T-cell (primary cell): ENCODE data around the gene FOXK2. TPM values are rescaled to one million over a fixed set of nuclear protein-coding genes. Genes with fewer than 3 reads are reported as not detected.
"Not testable (repeated sequence)": the region's sequence is repeated elsewhere in the genome, so short reads cannot be mapped to it uniquely, and the experiment has no call there.

ENCODE experiments used
- ATAC-seq, 4 experiments: fragments of 200-7000 bp in 3 of 4; fragments of 150-1000 bp in 1 of 4; cut with Tn5 transposase; replicated peaks in 1 of 4; 1 replicate in 3 of 4; 2 replicates in 1 of 4; pipeline ENCODE4 v1.10.0; 2021; ENCODE audit warnings: moderate library complexity in 3 of 4, mild to moderate bottlenecking in 2 of 4, moderate number of reproducible peaks in 1 of 4
- CTCF ChIA-PET, 2 donors: fragments of 300-600 bp; sonication (Branson Sonifier 250); formaldehyde crosslinking; loops; one replicate each; lab custom pipeline; 2022; ENCODE audit warnings: antibody characterized with exemption in 2 of 2; lab: Charles Lee
- POLR2A ChIA-PET, 2 donors: fragments of 300-600 bp; sonication (Branson Sonifier 250); formaldehyde crosslinking; loops; one replicate each; lab custom pipeline; 2022; ENCODE audit warnings: antibody characterized with exemption in 2 of 2; lab: Charles Lee
- DNase-seq, 35 experiments: peaks; one replicate each; pipeline versions ENCODE4 v3.0.0 to v3.0.0-alpha.2; 2013 to 2023
- H3K27ac ChIP-seq: one replicate; pipeline ENCODE4 v1.5.1; 2013; ENCODE audit warnings: low read length
- H3K27me3 ChIP-seq, 2 experiments: replicated peaks in 1 of 2; 1 replicate in 1 of 2; 2 replicates in 1 of 2; pipeline versions ENCODE4 v1.6.1 to v1.7.0; 2013; ENCODE audit warnings: low read length in 1 of 2, mixed read lengths in 1 of 2; ENCODE audit not compliant: control insufficient read depth in 2 of 2, insufficient read depth in 2 of 2; ENCODE audit errors: extremely low read depth in 1 of 2
- H3K36me3 ChIP-seq, 2 donors: 1 replicate in 1 of 2; 2 replicates in 1 of 2; pipeline versions ENCODE4 v1.6.1 to v1.7.0; 2013; ENCODE audit warnings: low read length in 1 of 2; ENCODE audit not compliant: control insufficient read depth in 2 of 2, insufficient read depth in 1 of 2; ENCODE audit errors: extremely low read depth in 1 of 2
- H3K4me1 ChIP-seq, 2 experiments: 1 replicate in 1 of 2; 2 replicates in 1 of 2; pipeline versions ENCODE4 v1.6.1 to v1.7.0; 2013; ENCODE audit warnings: low read length in 2 of 2, mixed read lengths in 1 of 2; ENCODE audit not compliant: insufficient read depth in 2 of 2, control insufficient read depth in 1 of 2; ENCODE audit errors: extremely low read depth in 1 of 2
- H3K4me3 ChIP-seq, 2 donors: 1 replicate in 1 of 2; 2 replicates in 1 of 2; pipeline versions ENCODE4 v1.5.1 to v1.7.0; 2013; ENCODE audit warnings: mild to moderate bottlenecking in 2 of 2, low read length in 1 of 2, moderate library complexity in 1 of 2; ENCODE audit not compliant: control insufficient read depth in 1 of 2; ENCODE audit errors: extremely low read depth in 1 of 2
- H3K9me3 ChIP-seq: 2 replicates; pipeline ENCODE4 v1.7.0; 2013
- H3K27ac Mint-ChIP-seq, 2 donors: one replicate each; pipeline ENCODE4 v1.8.0; 2020 to 2021; ENCODE audit warnings: mild to moderate bottlenecking in 2 of 2, mixed read lengths in 2 of 2
- H3K27me3 Mint-ChIP-seq, 2 donors: one replicate each; pipeline ENCODE4 v1.8.0; 2021 to 2022; ENCODE audit warnings: mixed read lengths in 2 of 2
- H3K36me3 Mint-ChIP-seq: one replicate; pipeline ENCODE4 v1.8.0; 2021; ENCODE audit warnings: mixed read lengths
- H3K4me1 Mint-ChIP-seq, 3 donors: one replicate each; pipeline ENCODE4 v1.8.0; 2020 to 2022; ENCODE audit warnings: mixed read lengths in 3 of 3, mild to moderate bottlenecking in 1 of 3
- H3K4me3 Mint-ChIP-seq, 3 donors: one replicate each; pipeline ENCODE4 v1.8.0; 2020 to 2022; ENCODE audit warnings: mild to moderate bottlenecking in 3 of 3, mixed read lengths in 3 of 3, moderate library complexity in 3 of 3
- H3K9me3 Mint-ChIP-seq, 3 donors: one replicate each; pipeline ENCODE4 v1.8.0; 2020 to 2022; ENCODE audit warnings: mixed read lengths in 3 of 3
- WGBS: methylation state at CpG from one replicate; pipeline ENCODE4 v1.1.5; 2013; ENCODE audit warnings: missing lambda C conversion rate; ENCODE audit not compliant: insufficient coverage; 5-methylcytosine and 5-hydroxymethylcytosine counted together
- total RNA-seq, 35 experiments: library from RNA in 6 of 35; stranded (reverse) in 6 of 35; fragments of 120-200 nt in 1 of 35; gene quantifications; one replicate each; pipeline versions ENCODE4 v1.2.1 to v1.2.4 and lab custom pipeline; 2013 to 2026

FOXK2 gene
- total RNA-seq, 5 donors from 2014 or later (not counting 1 experiment from before 2014, with no cell fraction given): 45.8 to 65.5 (median 61.9) TPM

GRCh38 chr17:82569621-82570020 lies 50.1 kb downstream of the FOXK2 start:
- Mint-ChIP-seq H3K4me3 (no peak overlapping the region), H3K9me3 (no peaks in the 10 kb centered on the region), H3K36me3 (peaks cover 29% of the 10 kb centered on the region), H3K27me3 (no peaks in the 10 kb centered on the region), H3K4me1 (no peaks in the 10 kb centered on the region), H3K27ac (no peak overlapping the region)
- no peaks in the 10 kb centered on the region for H3K27me3 ChIP-seq
- no peak for ATAC-seq
- 98% methylated on average over 5 of the region's 11 CpGs for WGBS
- H3K4me1 ChIP-seq: no peaks in the 10 kb centered on the region
- peaks cover 16 to 77% of the 10 kb centered on the region in 2 donors for H3K36me3 ChIP-seq
- ChIA-PET POLR2A (interaction anchor here in 1 of 2 donors (0.6 kb wide), 1 partner anchor 431 kb away, joined by 4 read pairs; no protein-coding TSS in a partner anchor), CTCF (interaction anchor here in 1 of 2 donors (0.6 kb wide), 2 partner anchors 9 to 61 kb away, joined by 3 to 4 read pairs; no protein-coding TSS in a partner anchor)
- H3K27ac ChIP-seq: no peak overlapping the region
- H3K9me3 ChIP-seq: no peaks in the 10 kb centered on the region
- no peak overlapping the region for H3K4me3 ChIP-seq
- no peak for DNase-seq

GRCh38 chr17:82570277-82570676 lies 50.7 kb downstream of the FOXK2 start:
- no peak for DNase-seq
- H3K4me1 Mint-ChIP-seq: no peaks in the 10 kb centered on the region
- ChIA-PET POLR2A (no interaction called here), CTCF (no interaction called here)
- H3K9me3 ChIP-seq: no peaks in the 10 kb centered on the region
- H3K27ac Mint-ChIP-seq: no peak overlapping the region
- peaks cover 24% of the 10 kb centered on the region for H3K36me3 Mint-ChIP-seq
- WGBS: 97% methylated on average over 3 of the region's 9 CpGs
- no peak for ATAC-seq
- no peak overlapping the region for H3K4me3 ChIP-seq
- no peaks in the 10 kb centered on the region for H3K9me3 Mint-ChIP-seq
- H3K27ac ChIP-seq: no peak overlapping the region
- H3K36me3 ChIP-seq: peaks cover 16 to 76% of the 10 kb centered on the region in 2 donors
- no peaks in the 10 kb centered on the region for H3K27me3 Mint-ChIP-seq
- H3K27me3 ChIP-seq: no peaks in the 10 kb centered on the region
- H3K4me3 Mint-ChIP-seq: no peak overlapping the region
- H3K4me1 ChIP-seq: no peaks in the 10 kb centered on the region

DNA sequence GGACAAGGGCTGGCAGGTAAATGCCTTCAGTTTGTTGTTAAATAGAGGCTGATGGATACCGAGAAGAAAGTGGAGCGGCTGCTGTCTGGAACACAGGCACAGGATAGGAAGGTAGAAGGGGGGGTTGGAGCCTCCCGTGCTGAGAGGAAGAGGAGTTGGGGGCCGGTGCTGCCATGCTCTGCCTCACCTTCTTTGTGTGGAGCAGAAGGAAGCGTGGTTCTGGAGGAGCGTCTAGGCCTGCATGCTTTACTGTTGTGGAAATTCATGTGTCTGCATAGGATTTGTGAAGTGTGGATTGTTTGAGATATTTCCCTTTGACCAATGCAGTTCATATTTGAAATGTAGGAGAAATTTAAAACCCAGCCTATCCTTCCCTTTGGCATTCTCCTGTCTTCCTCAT lies 52.3 kb downstream of the FOXK2 start:
- no peak overlapping the region for H3K27ac Mint-ChIP-seq
- H3K27me3 Mint-ChIP-seq: no peaks in the 10 kb centered on the region
- H3K4me1 Mint-ChIP-seq: no peaks in the 10 kb centered on the region
- no peaks in the 10 kb centered on the region for H3K9me3 Mint-ChIP-seq
- H3K36me3 Mint-ChIP-seq: peaks cover 22% of the 10 kb centered on the region
- no peak overlapping the region for H3K4me3 Mint-ChIP-seq
- ChIA-PET CTCF (no interaction called here), POLR2A (no interaction called here)
- WGBS: 94% methylated on average over 4 of the region's 6 CpGs
- ATAC-seq (no peak), DNase-seq (no peak)
- Histone ChIP-seq H3K4me1 (no peaks in the 10 kb centered on the region), H3K27ac (no peak overlapping the region), H3K4me3 (no peak overlapping the region), H3K9me3 (no peaks in the 10 kb centered on the region), H3K27me3 (no peaks in the 10 kb centered on the region), H3K36me3 (peaks cover 14 to 75% of the 10 kb centered on the region in 2 donors)

DNA sequence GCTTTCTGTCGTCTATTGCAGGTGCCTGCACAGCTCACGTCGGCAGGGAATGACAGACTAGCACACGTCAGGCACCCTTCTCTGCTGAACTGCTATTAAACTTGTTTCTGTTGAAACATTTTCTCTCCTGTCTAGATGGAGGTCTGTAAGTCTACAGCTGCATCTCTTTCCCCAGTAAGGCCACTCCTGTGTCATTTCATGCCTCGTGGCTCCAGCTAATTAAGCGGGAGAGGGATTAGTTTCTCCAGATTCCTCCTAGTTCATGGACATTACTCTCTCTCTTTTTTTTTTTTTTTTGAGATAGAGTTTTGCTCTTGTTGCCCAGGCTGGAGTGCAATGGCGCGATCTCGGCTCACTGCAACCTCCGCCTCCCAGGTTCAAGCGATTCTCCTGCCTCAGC lies 54.5 kb downstream of the FOXK2 start:
- DNase-seq (no peak), ATAC-seq (no peak)
- H3K27ac ChIP-seq: no peak overlapping the region
- peaks cover 9 to 65% of the 10 kb centered on the region in 2 donors for H3K36me3 ChIP-seq
- no peak overlapping the region for H3K4me3 ChIP-seq
- H3K27me3 ChIP-seq: no peaks in the 10 kb centered on the region
- H3K36me3 Mint-ChIP-seq: peaks cover 22% of the 10 kb centered on the region
- no peaks in the 10 kb centered on the region for H3K27me3 Mint-ChIP-seq
- ChIA-PET CTCF (no interaction called here), POLR2A (interaction anchor here in 1 of 2 donors (0.7 to 0.9 kb wide), 2 partner anchors 18 to 32 kb away, joined by 8 to 10 read pairs; no protein-coding TSS in a partner anchor)
- H3K4me1 Mint-ChIP-seq: no peaks in the 10 kb centered on the region
- no peak overlapping the region for H3K27ac Mint-ChIP-seq
- 100% methylated on average over 1 of the region's 11 CpGs for WGBS
- H3K9me3 ChIP-seq: no peaks in the 10 kb centered on the region
- H3K9me3 Mint-ChIP-seq: no peaks in the 10 kb centered on the region
- no peaks in the 10 kb centered on the region for H3K4me1 ChIP-seq
- no peak overlapping the region for H3K4me3 Mint-ChIP-seq

GRCh38 chr17:82575581-82576221 lies 56.2 kb downstream of the FOXK2 start:
- H3K4me1 ChIP-seq, H3K9me3 Mint-ChIP-seq, H3K27me3 Mint-ChIP-seq, H3K4me1 Mint-ChIP-seq, CTCF ChIA-PET, POLR2A ChIA-PET, H3K4me3 ChIP-seq, ATAC-seq, DNase-seq, H3K27ac ChIP-seq, H3K9me3 ChIP-seq, H3K4me3 Mint-ChIP-seq, H3K27me3 ChIP-seq, H3K27ac Mint-ChIP-seq: not testable (repeated sequence)
- 98% methylated on average over 13 of the region's 52 CpGs for WGBS
- H3K36me3 Mint-ChIP-seq: peaks cover 18% of the 10 kb centered on the region
- H3K36me3 ChIP-seq: peaks cover 6 to 54% of the 10 kb centered on the region in 2 donors

- ChIA-PET CTCF (no interaction called here), POLR2A (no interaction called here)
- Histone ChIP-seq H3K4me1 (no peaks in the 10 kb centered on the region), H3K36me3 (peaks cover 8 to 47% of the 10 kb centered on the region in 2 donors), H3K27me3 (no peaks in the 10 kb centered on the region), H3K27ac (no peak overlapping the region), H3K4me3 (no peak overlapping the region), H3K9me3 (no peaks in the 10 kb centered on the region)
- no peaks in the 10 kb centered on the region for H3K27me3 Mint-ChIP-seq
- H3K4me1 Mint-ChIP-seq: no peaks in the 10 kb centered on the region
- H3K4me3 Mint-ChIP-seq: no peak overlapping the region
- DNase-seq (no peak), ATAC-seq (no peak)
- no peak overlapping the region for H3K27ac Mint-ChIP-seq
- no peaks in the 10 kb centered on the region for H3K9me3 Mint-ChIP-seq
- peaks cover 12% of the 10 kb centered on the region for H3K36me3 Mint-ChIP-seq
- WGBS: 96% methylated on average over 17 of the region's 18 CpGs
These were observed 57.8 kb downstream of the FOXK2 start for GRCh38 chr17:82577300-82577699.
